GM12873 (cell line): ENCODE results near the gene CACNA1A.

Experiments used
- CTCF ChIP-seq: IDR thresholded peaks from 2 replicates; pipeline ENCODE4 v1.5.1; 2012; ENCODE audit warnings: low read depth, mild to moderate bottlenecking, moderate library complexity, low read length, control low read depth; ENCODE audit not compliant: insufficient read depth; ENCODE audit errors: missing control alignments

The CACNA1A gene

GRCh38 chr19:13506471-13506820, at the start of gene CACNA1A:
Gene CACNA1A, minus strand, starts transcription at chr19:13506479. Its CDS starts 255 bp downstream, at chr19:13506224.
- TF ChIP-seq CTCF, result no peak

DNA sequence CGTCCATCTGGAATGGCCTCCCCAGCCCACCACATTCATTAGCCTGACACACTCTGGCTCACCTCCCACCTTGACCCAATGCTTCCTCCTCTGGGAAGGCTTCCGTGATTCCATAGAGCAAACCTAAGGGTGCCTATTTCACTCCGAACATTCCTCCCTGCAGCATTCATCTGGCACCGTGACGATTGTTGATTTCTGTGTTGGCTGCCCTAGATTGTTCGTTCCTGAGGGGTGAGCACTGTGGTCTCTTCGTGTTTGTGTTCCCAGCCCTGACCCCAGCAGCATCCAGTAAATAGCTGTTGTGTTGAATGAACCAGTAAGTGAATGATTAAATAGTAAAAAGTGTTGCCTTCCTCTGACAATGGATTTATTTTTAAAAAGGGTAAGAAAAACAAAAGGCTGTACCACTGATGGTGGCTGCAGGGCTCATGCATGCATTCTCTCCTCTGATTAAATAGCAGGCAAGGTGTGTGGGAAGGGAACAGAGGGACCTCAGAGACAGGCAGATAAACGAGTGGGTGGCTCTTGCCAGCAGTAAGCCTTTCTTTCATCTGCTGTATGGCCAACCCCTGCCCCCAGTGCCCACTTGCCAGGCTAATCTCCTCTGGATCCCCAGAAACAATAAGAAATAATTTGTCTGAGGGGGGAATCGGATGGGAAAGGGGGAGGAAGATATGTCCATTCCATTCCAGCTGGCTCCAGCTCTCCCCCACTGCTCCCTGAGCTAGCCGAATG, 48.4 kb upstream of the CACNA1A start:
- no peak for TF ChIP-seq CTCF

- TF ChIP-seq CTCF, result no peak
Observed at GRCh38 chr19:13553880-13554400, 47.7 kb upstream of the CACNA1A start.

DNA sequence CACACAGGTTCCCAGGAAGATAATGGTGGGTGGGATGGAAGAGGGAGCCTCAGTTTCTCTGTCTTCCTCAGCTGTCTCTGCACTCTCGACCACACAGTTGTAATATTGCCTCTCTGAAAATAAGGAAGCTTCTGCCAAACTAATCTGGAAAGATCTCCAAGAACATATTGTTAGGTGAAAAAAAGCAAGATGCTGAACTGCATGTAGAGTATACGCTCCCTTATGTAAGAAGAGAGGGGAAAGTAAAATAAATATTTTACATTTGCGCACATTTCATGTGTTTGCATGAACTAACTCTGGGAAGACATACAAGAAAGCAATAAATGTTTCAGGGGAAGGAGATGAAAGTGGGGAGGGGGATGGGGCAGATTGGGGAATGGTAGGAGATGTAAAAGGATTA, 41.9 kb upstream of the CACNA1A start:
- no peak for TF ChIP-seq CTCF

DNA sequence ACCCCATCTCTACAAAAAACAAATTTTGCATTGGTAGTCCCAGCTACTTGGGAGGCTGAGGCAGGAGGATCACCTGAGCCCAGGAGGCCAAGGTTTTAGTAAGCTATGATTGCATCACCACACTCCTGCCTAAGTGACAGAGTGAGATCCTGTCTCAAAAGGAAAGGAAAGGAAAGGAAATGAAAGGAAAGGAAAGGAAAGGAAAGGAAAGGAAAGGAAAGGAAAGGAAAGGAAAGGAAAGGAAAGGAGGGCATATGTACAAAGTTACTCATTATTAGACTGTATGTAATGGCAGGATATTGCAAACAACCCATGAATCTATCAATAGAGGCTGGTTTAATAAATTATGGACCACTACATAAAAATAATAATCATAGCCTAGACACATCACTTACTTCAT, 40.8 kb upstream of the CACNA1A start:
- no peak for TF ChIP-seq CTCF

GRCh38 chr19:13544423-13544822, 38.1 kb upstream of the CACNA1A start:
- TF ChIP-seq CTCF, result no peak

DNA sequence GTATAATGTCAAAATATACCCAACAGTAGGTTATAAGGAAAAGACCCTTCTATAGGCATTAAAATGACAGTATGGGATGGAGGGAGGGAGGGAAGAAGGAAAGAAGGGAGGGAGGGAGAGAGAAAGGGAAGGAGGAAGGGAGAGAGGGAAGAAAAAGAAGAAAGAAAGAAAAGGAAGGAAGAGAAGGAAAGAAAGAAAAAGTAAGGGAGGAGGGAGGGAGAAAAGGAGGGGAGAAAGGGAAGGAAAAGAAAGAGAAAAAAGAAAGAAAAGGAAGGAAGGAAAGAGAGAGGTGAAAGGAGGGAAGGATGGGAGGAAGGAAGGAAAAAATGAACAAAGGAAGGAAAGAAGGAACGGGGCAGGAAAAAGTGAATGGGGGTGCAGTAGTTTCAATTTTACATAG, 35.3 kb upstream of the CACNA1A start:
- TF ChIP-seq CTCF, result no peak
